A549 (cell line): ENCODE results near the gene KIF13A.

Experiments used
- CTCF ChIP-seq: fragments of >200 bp; sonication (Bioruptor Twin); formaldehyde crosslinking; IDR thresholded peaks from 3 replicates; pipeline ENCODE4 v1.5.1; 2016
- KDM1A ChIP-seq: fragments of 200-600 bp; sonication (generic); IDR thresholded peaks from 2 replicates; pipeline ENCODE4 v1.6.1; 2016; ENCODE audit warnings: low read depth, mild to moderate bottlenecking
- MAX ChIP-seq: IDR thresholded peaks from 2 replicates; pipeline ENCODE4 v1.6.1; 2012
- MAZ ChIP-seq: fragments of 150-350 bp; IDR thresholded peaks from 2 replicates; pipeline ENCODE4 v1.6.1; 2014; ENCODE audit warnings: antibody characterized with exemption, low read depth, low read length, borderline replicate concordance
- POLR2A ChIP-seq: IDR thresholded peaks from 2 replicates; pipeline ENCODE4 v1.6.1; 2012; ENCODE audit warnings: mild to moderate bottlenecking, low read length
- RAD21 ChIP-seq, 2 experiments: fragments of >200 bp in 1 of 2; sonication (Bioruptor Twin) in 1 of 2; formaldehyde crosslinking in 1 of 2; IDR thresholded peaks in 1 of 2; conservative IDR thresholded peaks in 1 of 2; 2 replicates in 1 of 2; 3 replicates in 1 of 2; pipeline ENCODE4 v1.6.1; 2012 to 2018; ENCODE audit warnings: inconsistent platforms in 1 of 2
- RARB ChIP-seq: fragments of 250-450 bp; sonication (Bioruptor Pico); IDR thresholded peaks from 2 replicates; pipeline ENCODE4 v1.8.0; 2021; ENCODE audit warnings: mild to moderate bottlenecking, moderate library complexity
- TF ChIP-seq, protein P1 (sequence below): IDR thresholded peaks from 2 replicates; pipeline ENCODE4 v1.6.1; 2012
- TF ChIP-seq, protein P2 (sequence below): fragments of 150-350 bp; IDR thresholded peaks from 2 replicates; pipeline ENCODE4 v1.6.1; 2014; ENCODE audit warnings: low read depth, mild to moderate bottlenecking, low read length

DNA sequence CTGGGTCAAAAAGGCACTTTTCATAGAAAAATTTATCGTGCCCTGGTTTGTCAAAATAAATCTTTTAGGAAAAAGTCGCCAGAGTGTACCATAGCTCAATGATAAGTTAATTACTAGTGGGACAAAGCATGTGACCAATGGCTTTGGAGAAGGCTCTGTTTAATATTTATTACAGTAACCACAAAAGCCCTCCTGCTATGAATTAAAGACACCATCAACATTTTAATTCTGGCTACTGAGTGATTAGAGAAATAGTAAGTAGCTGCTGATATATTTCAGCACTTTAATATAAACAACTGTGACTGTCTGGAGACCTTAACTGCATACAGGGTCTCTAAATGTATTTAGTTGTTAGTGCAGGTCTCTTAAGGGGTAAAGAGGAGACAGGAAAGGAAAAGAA lies 38.3 kb downstream of the KIF13A start:
- TF ChIP-seq, protein P1, sequence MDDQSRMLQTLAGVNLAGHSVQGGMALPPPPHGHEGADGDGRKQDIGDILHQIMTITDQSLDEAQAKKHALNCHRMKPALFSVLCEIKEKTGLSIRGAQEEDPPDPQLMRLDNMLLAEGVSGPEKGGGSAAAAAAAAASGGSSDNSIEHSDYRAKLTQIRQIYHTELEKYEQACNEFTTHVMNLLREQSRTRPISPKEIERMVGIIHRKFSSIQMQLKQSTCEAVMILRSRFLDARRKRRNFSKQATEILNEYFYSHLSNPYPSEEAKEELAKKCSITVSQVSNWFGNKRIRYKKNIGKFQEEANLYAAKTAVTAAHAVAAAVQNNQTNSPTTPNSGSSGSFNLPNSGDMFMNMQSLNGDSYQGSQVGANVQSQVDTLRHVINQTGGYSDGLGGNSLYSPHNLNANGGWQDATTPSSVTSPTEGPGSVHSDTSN, result no peak
- TF ChIP-seq POLR2A, result no peak
- TF ChIP-seq CTCF, result no peak
- TF ChIP-seq, protein P2, sequence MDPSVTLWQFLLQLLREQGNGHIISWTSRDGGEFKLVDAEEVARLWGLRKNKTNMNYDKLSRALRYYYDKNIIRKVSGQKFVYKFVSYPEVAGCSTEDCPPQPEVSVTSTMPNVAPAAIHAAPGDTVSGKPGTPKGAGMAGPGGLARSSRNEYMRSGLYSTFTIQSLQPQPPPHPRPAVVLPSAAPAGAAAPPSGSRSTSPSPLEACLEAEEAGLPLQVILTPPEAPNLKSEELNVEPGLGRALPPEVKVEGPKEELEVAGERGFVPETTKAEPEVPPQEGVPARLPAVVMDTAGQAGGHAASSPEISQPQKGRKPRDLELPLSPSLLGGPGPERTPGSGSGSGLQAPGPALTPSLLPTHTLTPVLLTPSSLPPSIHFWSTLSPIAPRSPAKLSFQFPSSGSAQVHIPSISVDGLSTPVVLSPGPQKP, result no peak
- TF ChIP-seq KDM1A, result no peak
- no peak for TF ChIP-seq RARB (CRISPR knock-in tag)
- no peak for TF ChIP-seq MAX
- TF ChIP-seq RAD21 (conservative IDR thresholded peaks at IDR 0.05 in 1 of 2, IDR thresholded peaks at IDR 0.05 in 1 of 2), result no peak
- no peak for TF ChIP-seq MAZ
